H9 (cell line): ENCODE data around the gene NDUFAF4. TPM values are rescaled to one million over a fixed set of nuclear protein-coding genes. Genes with fewer than 3 reads are reported as not detected.

Experiments used
- DNase-seq: peaks from one replicate; pipeline ENCODE4 v3.0.0-alpha.2; 2017
- H2AFZ ChIP-seq: one replicate; pipeline ENCODE4 v1.6.1; 2013; ENCODE audit warnings: mild to moderate bottlenecking, low read length, control low read depth, moderate library complexity
- H2AK5ac ChIP-seq: 2 replicates; pipeline ENCODE4 v1.6.1; 2013; ENCODE audit warnings: low read length, control low read depth, mixed read lengths; ENCODE audit not compliant: insufficient read length
- H2BK120ac ChIP-seq: one replicate; pipeline ENCODE4 v1.6.1; 2013; ENCODE audit warnings: low read depth, mild to moderate bottlenecking, low read length, control low read depth, inconsistent platforms; ENCODE audit not compliant: poor library complexity, severe bottlenecking
- H2BK12ac ChIP-seq: 2 replicates; pipeline ENCODE4 v1.6.1; 2013; ENCODE audit warnings: low read length, control low read depth, mixed read lengths, low read depth; ENCODE audit not compliant: insufficient read length
- H2BK15ac ChIP-seq: 2 replicates; pipeline ENCODE4 v1.6.1; 2013; ENCODE audit warnings: low read depth, low read length, control low read depth
- H2BK20ac ChIP-seq: one replicate; pipeline ENCODE4 v1.6.1; 2013; ENCODE audit warnings: low read depth, mild to moderate bottlenecking, low read length, control low read depth, inconsistent platforms; ENCODE audit not compliant: poor library complexity, severe bottlenecking
- H2BK5ac ChIP-seq: 2 replicates; pipeline ENCODE4 v1.6.1; 2013; ENCODE audit warnings: low read length, control low read depth, mixed read lengths; ENCODE audit not compliant: insufficient read length
- H3K14ac ChIP-seq: 2 replicates; pipeline ENCODE4 v1.6.1; 2013; ENCODE audit warnings: low read length, control low read depth; ENCODE audit not compliant: insufficient read depth
- H3K18ac ChIP-seq: 2 replicates; pipeline ENCODE4 v1.6.1; 2013; ENCODE audit warnings: low read depth, mild to moderate bottlenecking, mixed read lengths, low read length, control low read depth; ENCODE audit not compliant: insufficient read length
- H3K23ac ChIP-seq: 2 replicates; pipeline ENCODE4 v1.6.1; 2013; ENCODE audit warnings: low read length, control low read depth, mixed read lengths, low read depth; ENCODE audit not compliant: insufficient read length
- H3K23me2 ChIP-seq: 2 replicates; pipeline ENCODE4 v1.6.1; 2013; ENCODE audit warnings: low read depth, mild to moderate bottlenecking, mixed read lengths, low read length, control low read depth; ENCODE audit not compliant: insufficient read length, poor library complexity, severe bottlenecking
- H3K27ac ChIP-seq: 2 replicates; pipeline ENCODE4 v1.5.1; 2013; ENCODE audit warnings: low read length, control low read depth, mixed read lengths, low read depth; ENCODE audit not compliant: insufficient read length
- H3K27me3 ChIP-seq: 2 replicates; pipeline ENCODE4 v1.6.1; 2013; ENCODE audit warnings: low read length, control low read depth, inconsistent platforms; ENCODE audit not compliant: insufficient read depth
- H3K4ac ChIP-seq: 2 replicates; pipeline ENCODE4 v1.6.1; 2013; ENCODE audit warnings: low read depth, mild to moderate bottlenecking, control low read depth, inconsistent platforms, low read length, moderate library complexity
- H3K4me1 ChIP-seq: 2 replicates; pipeline ENCODE4 v1.6.1; 2013; ENCODE audit warnings: low read length, control low read depth, inconsistent platforms; ENCODE audit not compliant: insufficient read depth
- H3K4me2 ChIP-seq: 2 replicates; pipeline ENCODE4 v1.6.1; 2013; ENCODE audit warnings: low read length, control low read depth, mixed read lengths; ENCODE audit not compliant: insufficient read length, insufficient read depth
- H3K56ac ChIP-seq: 2 replicates; pipeline ENCODE4 v1.6.1; 2013; ENCODE audit warnings: low read depth, mild to moderate bottlenecking, mixed read lengths, low read length, control low read depth; ENCODE audit not compliant: insufficient read length
- H3K79me1 ChIP-seq: 2 replicates; pipeline ENCODE4 v1.6.1; 2013; ENCODE audit warnings: low read depth, mild to moderate bottlenecking, moderate library complexity, low read length, control low read depth, inconsistent platforms; ENCODE audit not compliant: insufficient read depth, poor library complexity, severe bottlenecking
- H3K79me2 ChIP-seq: 2 replicates; pipeline ENCODE4 v1.6.1; 2013; ENCODE audit warnings: low read length, control low read depth, inconsistent platforms; ENCODE audit not compliant: insufficient read depth
- H3K9ac ChIP-seq: 2 replicates; pipeline ENCODE4 v1.6.1; 2013; ENCODE audit warnings: low read length, control low read depth, mixed read lengths; ENCODE audit not compliant: insufficient read length; ENCODE audit errors: extremely low read depth
- H3K9me3 ChIP-seq: one replicate; pipeline ENCODE4 v1.6.1; 2013; ENCODE audit warnings: low read depth, low read length, inconsistent platforms; ENCODE audit not compliant: control insufficient read depth
- H3T11ph ChIP-seq: one replicate; pipeline ENCODE4 v1.6.1; 2013; ENCODE audit warnings: mild to moderate bottlenecking, low read length, control low read depth, inconsistent platforms
- H4K20me1 ChIP-seq: one replicate; pipeline ENCODE4 v1.6.1; 2013; ENCODE audit not compliant: control insufficient read depth, insufficient read length, insufficient read depth
- H4K5ac ChIP-seq: 2 replicates; pipeline ENCODE4 v1.6.1; 2013; ENCODE audit warnings: low read depth, mild to moderate bottlenecking, mixed read lengths, low read length, control low read depth; ENCODE audit not compliant: insufficient read length
- H4K8ac ChIP-seq: replicated peaks from 2 replicates; pipeline ENCODE4 v1.6.1; 2013; ENCODE audit warnings: low read length, control low read depth, mixed read lengths, low read depth; ENCODE audit not compliant: insufficient read length
- H4K91ac ChIP-seq: 2 replicates; pipeline ENCODE4 v1.6.1; 2013; ENCODE audit warnings: low read depth, mild to moderate bottlenecking, moderate library complexity, mixed read lengths, low read length, control low read depth; ENCODE audit not compliant: insufficient read length
- H3K27ac Mint-ChIP-seq, 3 experiments: 2 replicates in 2 of 3; 3 replicates in 1 of 3; pipeline ENCODE4 v1.8.0; 2020 to 2021; ENCODE audit warnings: mixed read lengths in 3 of 3, mild to moderate bottlenecking in 1 of 3, moderate library complexity in 1 of 3
- H3K27me3 Mint-ChIP-seq: 2 replicates; pipeline ENCODE4 v1.8.0; 2021; ENCODE audit warnings: low read depth, mild to moderate bottlenecking, moderate library complexity, mixed read lengths
- H3K36me3 Mint-ChIP-seq, 3 experiments: 2 replicates in 2 of 3; 3 replicates in 1 of 3; pipeline ENCODE4 v1.8.0; 2020 to 2021; ENCODE audit warnings: low read depth in 3 of 3, mixed read lengths in 3 of 3; ENCODE audit not compliant: insufficient read depth in 1 of 3
- H3K4me1 Mint-ChIP-seq, 2 experiments: 2 replicates each; pipeline ENCODE4 v1.8.0; 2020; ENCODE audit warnings: mixed read lengths in 2 of 2
- H3K4me3 Mint-ChIP-seq, 2 experiments: 2 replicates in 1 of 2; 3 replicates in 1 of 2; pipeline ENCODE4 v1.8.0; 2020 to 2021; ENCODE audit warnings: mild to moderate bottlenecking in 2 of 2, mixed read lengths in 2 of 2, moderate library complexity in 1 of 2
- H3K9me3 Mint-ChIP-seq, 2 experiments: 2 replicates in 1 of 2; 3 replicates in 1 of 2; pipeline ENCODE4 v1.8.0; 2020; ENCODE audit warnings: mild to moderate bottlenecking in 2 of 2, mixed read lengths in 2 of 2, moderate library complexity in 1 of 2
- CTCF ChIP-seq: fragments of 200-600 bp; sonication (generic); conservative IDR thresholded peaks from 3 replicates; pipeline ENCODE4 v1.8.0; 2021; ENCODE audit warnings: antibody characterized with exemption, mild to moderate bottlenecking
- WGBS: extraction: QIAGEN DNeasy Blood & Tissue Kit; methylation state at CpG from one replicate; pipeline ENCODE4 v1.1.7; 2013; ENCODE audit warnings: missing lambda C conversion rate, low lambda C conversion rate, mixed read lengths; ENCODE audit not compliant: insufficient read length; ENCODE audit errors: extremely low coverage; 5-methylcytosine and 5-hydroxymethylcytosine counted together
- total RNA-seq: library from RNA; stranded (reverse); gene quantifications from 2 replicates; pipeline ENCODE4 v1.2.1, GENCODE V29; 2021

The NDUFAF4 gene
- total RNA-seq, 1 experiment from 2014 or later: 86.6 TPM

- no peak overlapping the region for H3K27ac Mint-ChIP-seq
- H4K8ac ChIP-seq: no peak overlapping the region
- H2BK12ac ChIP-seq: no peak overlapping the region
- no peaks in the 10 kb centered on the region for H4K20me1 ChIP-seq
- H3K27me3 ChIP-seq: no peaks in the 10 kb centered on the region
- H3K23me2 ChIP-seq: no peaks in the 10 kb centered on the region
- no peak overlapping the region for H3K4me2 ChIP-seq
- H3K23ac ChIP-seq: no peak overlapping the region
- TF ChIP-seq CTCF: no peak
- no peak overlapping the region for H3K4me3 Mint-ChIP-seq
- no peak overlapping the region for H2BK120ac ChIP-seq
- no peak overlapping the region for H3K27ac ChIP-seq
- H3K14ac ChIP-seq: no peak overlapping the region
- H2BK20ac ChIP-seq: no peak overlapping the region
- DNase-seq: no peak
- H3T11ph ChIP-seq: no peak overlapping the region
- no peak overlapping the region for H3K4ac ChIP-seq
- no peaks in the 10 kb centered on the region for H3K79me1 ChIP-seq
- no CpG with 5 or more reads among the region's 2 CpGs for WGBS
- H3K4me1 Mint-ChIP-seq: no peaks in the 10 kb centered on the region
- no peak overlapping the region for H2AK5ac ChIP-seq
- H3K9ac ChIP-seq: no peak overlapping the region
- no peaks in the 10 kb centered on the region for H3K79me2 ChIP-seq
- no peak overlapping the region for H3K18ac ChIP-seq
- H3K9me3 Mint-ChIP-seq: peaks cover 11 to 12% of the 10 kb centered on the region in 2 experiments; a peak in 3 of 5 replicates
- no peak overlapping the region for H2BK15ac ChIP-seq
- no peaks in the 10 kb centered on the region for H3K4me1 ChIP-seq
- no peak overlapping the region for H4K91ac ChIP-seq
- H3K27me3 Mint-ChIP-seq: no peaks in the 10 kb centered on the region
- no peak overlapping the region for H3K56ac ChIP-seq
- H3K36me3 Mint-ChIP-seq: peaks cover 0 to 7% (median 2%) of the 10 kb centered on the region in 3 experiments; a peak in 2 of 7 replicates
- H3K9me3 ChIP-seq: no peaks in the 10 kb centered on the region
- H2AFZ ChIP-seq: no peak overlapping the region
- no peak overlapping the region for H2BK5ac ChIP-seq
- no peak overlapping the region for H4K5ac ChIP-seq
Measured at GRCh38 chr6:96853083-96853482, 44.6 kb downstream of the NDUFAF4 start.
